Common myeloid progenitor, CD34-positive (primary cell): Measurements from ENCODE around the gene ZNF805.

Experiments
- CTCF ChIA-PET: fragments of 350-600 bp; sonication (Branson Sonifier 250); formaldehyde crosslinking; loops from one replicate; lab custom pipeline; 2021; ENCODE audit warnings: antibody characterized with exemption; lab: Charles Lee
- POLR2A ChIA-PET: fragments of 350-600 bp; sonication (Branson Sonifier 250); formaldehyde crosslinking; loops from one replicate; lab custom pipeline; 2021; ENCODE audit warnings: antibody characterized with exemption; lab: Charles Lee
- DNase-seq, 3 donors: peaks; one replicate each; pipeline versions ENCODE4 v3.0.0 to v3.0.0-alpha.2; 2013
- H3K27ac ChIP-seq, 2 experiments: 1 replicate in 1 of 2; 2 replicates in 1 of 2; pipeline ENCODE4 v1.7.0; 2013; ENCODE audit warnings: inconsistent platforms in 2 of 2, low read length in 2 of 2, mild to moderate bottlenecking in 2 of 2, low read depth in 1 of 2, moderate library complexity in 1 of 2; ENCODE audit not compliant: severe bottlenecking in 2 of 2, insufficient read depth in 1 of 2, poor library complexity in 1 of 2
- H3K27me3 ChIP-seq, 5 experiments: replicated peaks in 2 of 5; 1 replicate in 3 of 5; 2 replicates in 2 of 5; pipeline versions ENCODE4 v1.6.1 to v1.7.0; 2013; ENCODE audit warnings: low read length in 4 of 5, mild to moderate bottlenecking in 2 of 5, moderate library complexity in 2 of 5, inconsistent platforms in 1 of 5; ENCODE audit not compliant: insufficient read depth in 5 of 5, control insufficient read depth in 4 of 5
- H3K36me3 ChIP-seq, 4 experiments: 1 replicate in 2 of 4; 2 replicates in 2 of 4; pipeline versions ENCODE4 v1.6.1 to v1.7.0; 2013; ENCODE audit warnings: low read length in 3 of 4, control low read depth in 1 of 4, mild to moderate bottlenecking in 1 of 4; ENCODE audit not compliant: control insufficient read depth in 4 of 4, insufficient read depth in 4 of 4
- H3K4me1 ChIP-seq, 4 experiments: 1 replicate in 3 of 4; 2 replicates in 1 of 4; pipeline versions ENCODE4 v1.6.1 to v1.7.1; 2013; ENCODE audit warnings: low read length in 3 of 4, mild to moderate bottlenecking in 3 of 4, control low read depth in 1 of 4, inconsistent platforms in 1 of 4, moderate library complexity in 1 of 4; ENCODE audit not compliant: control insufficient read depth in 4 of 4, insufficient read depth in 4 of 4; ENCODE audit errors: control extremely low read depth in 1 of 4
- H3K4me3 ChIP-seq, 7 experiments: 1 replicate in 4 of 7; 2 replicates in 3 of 7; pipeline versions ENCODE4 v1.5.1 to v1.7.0; 2013; ENCODE audit warnings: mild to moderate bottlenecking in 7 of 7, low read length in 6 of 7, moderate library complexity in 6 of 7, inconsistent platforms in 2 of 7, low read depth in 2 of 7, control low read depth in 1 of 7; ENCODE audit not compliant: insufficient read depth in 4 of 7, control insufficient read depth in 1 of 7; ENCODE audit errors: extremely low read depth in 1 of 7
- H3K9me3 ChIP-seq, 5 experiments: 1 replicate in 4 of 5; 2 replicates in 1 of 5; pipeline versions ENCODE4 v1.6.1 to v1.7.1; 2013; ENCODE audit warnings: low read length in 4 of 5, mild to moderate bottlenecking in 2 of 5, inconsistent platforms in 1 of 5, low read depth in 1 of 5, moderate library complexity in 1 of 5; ENCODE audit not compliant: control insufficient read depth in 4 of 5, insufficient read depth in 2 of 5; ENCODE audit errors: control extremely low read depth in 1 of 5
- WGBS: methylation state at CpG from one replicate; pipeline ENCODE4 v1.1.5; 2013; ENCODE audit not compliant: insufficient coverage; 5-methylcytosine and 5-hydroxymethylcytosine counted together

Gene ZNF805

DNA sequence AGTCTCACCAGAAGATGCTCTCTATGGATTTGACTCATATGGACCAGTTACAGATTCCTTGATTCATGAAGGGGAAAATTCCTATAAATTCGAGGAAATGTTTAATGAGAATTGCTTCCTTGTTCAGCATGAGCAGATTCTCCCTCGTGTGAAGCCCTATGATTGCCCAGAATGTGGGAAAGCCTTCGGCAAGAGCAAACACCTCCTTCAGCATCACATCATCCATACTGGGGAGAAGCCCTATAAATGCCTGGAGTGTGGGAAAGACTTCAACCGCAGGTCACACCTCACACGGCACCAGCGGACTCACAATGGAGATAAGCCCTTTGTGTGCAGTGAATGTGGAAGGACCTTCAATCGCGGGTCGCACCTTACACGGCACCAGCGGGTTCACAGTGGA lies 50.5 kb downstream of the ZNF805 start:
- Histone ChIP-seq H3K27ac (no peak overlapping the region), H3K9me3 (peaks cover 11 to 67% (median 24%) of the 10 kb centered on the region in 5 experiments), H3K4me3 (no peak overlapping the region), H3K4me1 (no peaks in the 10 kb centered on the region), H3K36me3 (peaks cover 63 to 98% (median 75%) of the 10 kb centered on the region in 4 experiments), H3K27me3 (no peaks in the 10 kb centered on the region)
- WGBS = 80% methylated on average over 4 of the region's 11 CpGs
- POLR2A ChIA-PET = no interaction called here
- DNase-seq = no peak
- CTCF ChIA-PET = no interaction called here

- POLR2A ChIA-PET = no interaction called here
- Histone ChIP-seq H3K9me3 (peaks cover 11 to 65% (median 24%) of the 10 kb centered on the region in 5 experiments), H3K36me3 (peaks cover 57 to 88% (median 66%) of the 10 kb centered on the region in 4 experiments), H3K27ac (no peak overlapping the region), H3K4me3 (no peak overlapping the region), H3K27me3 (no peaks in the 10 kb centered on the region), H3K4me1 (no peaks in the 10 kb centered on the region)
- no peak for DNase-seq
- 100% methylated on average over 1 of the region's 1 CpG for WGBS
- CTCF ChIA-PET = interaction anchor here (2.2 kb wide), 1 partner anchor 10 kb away, joined by 8 read pairs; no protein-coding TSS in a partner anchor
Measured at GRCh38 chr19:57292547-57292946, 52.1 kb downstream of the ZNF805 start.

DNA sequence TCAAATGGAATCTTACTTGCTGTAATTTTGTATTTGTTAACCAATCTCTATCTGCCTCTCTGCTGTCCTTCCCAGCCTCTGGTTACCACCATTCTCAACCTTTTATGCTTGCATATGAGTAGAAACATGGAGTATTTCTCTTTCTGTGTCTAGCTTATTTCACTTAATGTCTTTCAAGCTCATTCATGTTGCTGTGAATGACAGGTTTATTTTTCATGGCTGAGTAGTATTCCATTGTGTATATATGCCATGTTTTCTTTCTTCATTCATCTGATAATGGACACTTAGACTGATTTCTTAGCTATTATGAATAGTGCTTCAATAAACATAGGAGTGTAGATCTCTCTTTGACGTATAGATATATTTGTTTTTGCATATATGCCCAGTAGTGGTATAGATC lies 53.3 kb downstream of the ZNF805 start:
- WGBS = no CpG with 5 or more reads among the region's 1 CpG
- no peaks in the 10 kb centered on the region for H3K27me3 ChIP-seq
- peaks cover 49 to 83% (median 59%) of the 10 kb centered on the region in 4 experiments for H3K36me3 ChIP-seq
- peaks cover 11 to 58% (median 24%) of the 10 kb centered on the region in 5 experiments for H3K9me3 ChIP-seq
- no peak for DNase-seq
- POLR2A ChIA-PET = no interaction called here
- H3K4me3 ChIP-seq = no peak overlapping the region
- no peaks in the 10 kb centered on the region for H3K4me1 ChIP-seq
- CTCF ChIA-PET = interaction anchor here (2.2 kb wide), 1 partner anchor 9 kb away, joined by 8 read pairs; no protein-coding TSS in a partner anchor
- H3K27ac ChIP-seq = no peak overlapping the region

GRCh38 chr19:57302020-57302465 lies 61.6 kb downstream of the ZNF805 start:
- DNase-seq = no peak
- POLR2A ChIA-PET = no interaction called here
- peaks cover 8 to 42% (median 30%) of the 10 kb centered on the region in 4 experiments for H3K36me3 ChIP-seq
- H3K27ac ChIP-seq = no peak overlapping the region
- H3K4me1 ChIP-seq = no peaks in the 10 kb centered on the region
- H3K4me3 ChIP-seq = no peak overlapping the region
- H3K9me3 ChIP-seq = peaks cover 0 to 4% (median 1%) of the 10 kb centered on the region in 5 experiments
- 100% methylated on average over 1 of the region's 1 CpG for WGBS
- no peaks in the 10 kb centered on the region for H3K27me3 ChIP-seq
- CTCF ChIA-PET = interaction anchor here (2.2 kb wide), 1 partner anchor 9 kb away, joined by 8 read pairs; no protein-coding TSS in a partner anchor

- ChIA-PET POLR2A (interaction anchor here (0.5 to 1.5 kb wide), 2 partner anchors 23 to 47 kb away, joined by 3 to 4 read pairs; partner anchors contain the start of gene ZNF460), CTCF (interaction anchor here (2.2 kb wide), 1 partner anchor 10 kb away, joined by 8 read pairs; no protein-coding TSS in a partner anchor)
- H3K36me3 ChIP-seq = peaks cover 8 to 40% (median 28%) of the 10 kb centered on the region in 4 experiments
- H3K4me1 ChIP-seq = no peaks in the 10 kb centered on the region
- no peaks in the 10 kb centered on the region for H3K27me3 ChIP-seq
- no peak overlapping the region for H3K4me3 ChIP-seq
- 98% methylated on average over 5 of the region's 7 CpGs for WGBS
- no peak overlapping the region for H3K27ac ChIP-seq
- no peak for DNase-seq
- H3K9me3 ChIP-seq = peaks cover 0 to 4% (median 1%) of the 10 kb centered on the region in 5 experiments
Measured at GRCh38 chr19:57302727-57303401, 62.4 kb downstream of the ZNF805 start.
